Coronary artery (tissue), 2 donors: Measurements from ENCODE around the gene ACKR4.
A peak's percentile ranks its signal among the peaks of the same experiment; 100 is the strongest.
"Not testable (repeated sequence)": the region's sequence is repeated elsewhere in the genome, so short reads cannot be mapped to it uniquely, and the experiment has no call there.

Source experiments
- DNase-seq: peaks from one replicate; pipeline ENCODE4 v3.0.0-alpha.2; 2017; ENCODE audit warnings: low spot score
- H3K27ac ChIP-seq, 2 donors: fragments of 200-600 bp; sonication (generic); one replicate each; pipeline ENCODE4 v1.5.1; 2016 to 2019
- H3K4me3 ChIP-seq: fragments of 200-600 bp; sonication (generic); 2 replicates; pipeline ENCODE4 v1.5.1; 2016; ENCODE audit warnings: mild to moderate bottlenecking, moderate library complexity
- TF ChIP-seq, protein P1 (sequence below): fragments of 200-600 bp; sonication (generic); IDR thresholded peaks from one replicate; pipeline ENCODE4 v1.5.1; 2019; ENCODE audit warnings: antibody characterized with exemption

Gene ACKR4

DNA sequence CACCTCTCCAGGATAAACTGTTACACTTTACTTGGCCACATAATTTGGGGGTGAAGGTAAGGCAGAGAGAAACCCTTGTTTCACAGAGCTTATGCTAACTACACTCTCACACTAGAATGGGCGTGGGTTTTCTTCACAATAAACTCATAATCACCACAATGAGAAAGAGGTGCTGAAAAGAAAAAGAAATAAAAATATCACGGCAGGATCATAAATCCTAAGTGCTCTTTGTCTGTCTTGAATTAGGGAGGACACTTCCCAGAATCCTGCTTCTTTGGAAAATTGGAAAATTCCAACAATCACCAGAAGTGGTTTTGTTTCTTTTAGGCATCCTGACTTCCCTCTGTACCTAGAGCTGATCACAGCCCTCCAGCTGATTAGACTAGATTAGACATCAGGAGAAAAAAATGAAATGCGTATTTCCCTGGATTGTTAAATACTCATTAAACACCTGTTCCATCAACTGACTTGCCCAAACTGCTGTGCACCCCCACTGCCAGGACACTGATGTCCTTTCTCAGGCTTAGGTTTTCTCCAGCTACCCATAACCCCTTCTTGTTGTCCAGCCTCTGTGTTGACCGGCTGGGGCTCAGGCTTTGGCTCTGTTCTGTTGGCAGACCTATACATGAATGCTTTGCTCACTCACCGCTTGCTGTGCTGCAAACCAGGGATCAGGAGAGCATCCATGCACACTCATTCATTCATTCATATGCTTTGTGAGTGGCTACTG is 41.6 kb upstream of the ACKR4 start:
- DNase-seq, result no peak
- TF ChIP-seq, protein P1, sequence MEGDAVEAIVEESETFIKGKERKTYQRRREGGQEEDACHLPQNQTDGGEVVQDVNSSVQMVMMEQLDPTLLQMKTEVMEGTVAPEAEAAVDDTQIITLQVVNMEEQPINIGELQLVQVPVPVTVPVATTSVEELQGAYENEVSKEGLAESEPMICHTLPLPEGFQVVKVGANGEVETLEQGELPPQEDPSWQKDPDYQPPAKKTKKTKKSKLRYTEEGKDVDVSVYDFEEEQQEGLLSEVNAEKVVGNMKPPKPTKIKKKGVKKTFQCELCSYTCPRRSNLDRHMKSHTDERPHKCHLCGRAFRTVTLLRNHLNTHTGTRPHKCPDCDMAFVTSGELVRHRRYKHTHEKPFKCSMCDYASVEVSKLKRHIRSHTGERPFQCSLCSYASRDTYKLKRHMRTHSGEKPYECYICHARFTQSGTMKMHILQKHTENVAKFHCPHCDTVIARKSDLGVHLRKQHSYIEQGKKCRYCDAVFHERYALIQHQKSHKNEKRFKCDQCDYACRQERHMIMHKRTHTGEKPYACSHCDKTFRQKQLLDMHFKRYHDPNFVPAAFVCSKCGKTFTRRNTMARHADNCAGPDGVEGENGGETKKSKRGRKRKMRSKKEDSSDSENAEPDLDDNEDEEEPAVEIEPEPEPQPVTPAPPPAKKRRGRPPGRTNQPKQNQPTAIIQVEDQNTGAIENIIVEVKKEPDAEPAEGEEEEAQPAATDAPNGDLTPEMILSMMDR, result no peak
- Histone ChIP-seq H3K4me3 (no peak overlapping the region), H3K27ac (no peak overlapping the region)

DNA sequence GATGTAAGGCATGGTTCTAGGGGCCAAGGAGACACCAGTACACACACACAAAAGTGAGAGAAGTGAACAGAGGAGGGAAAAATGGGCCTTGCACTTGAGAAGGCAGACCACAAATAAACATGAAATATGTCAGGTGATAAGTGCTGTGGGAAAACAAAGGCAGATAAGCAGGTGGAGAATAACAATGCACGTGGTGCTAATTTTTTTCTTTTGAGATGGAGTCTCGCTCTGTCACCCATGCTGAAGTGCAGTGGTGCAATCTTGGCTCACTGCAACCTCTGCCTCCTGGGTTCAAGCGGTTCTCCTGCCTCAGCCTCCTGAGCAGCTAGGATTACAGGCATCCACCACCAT is 41.1 kb upstream of the ACKR4 start:
- H3K27ac ChIP-seq, result not testable (repeated sequence)

DNA sequence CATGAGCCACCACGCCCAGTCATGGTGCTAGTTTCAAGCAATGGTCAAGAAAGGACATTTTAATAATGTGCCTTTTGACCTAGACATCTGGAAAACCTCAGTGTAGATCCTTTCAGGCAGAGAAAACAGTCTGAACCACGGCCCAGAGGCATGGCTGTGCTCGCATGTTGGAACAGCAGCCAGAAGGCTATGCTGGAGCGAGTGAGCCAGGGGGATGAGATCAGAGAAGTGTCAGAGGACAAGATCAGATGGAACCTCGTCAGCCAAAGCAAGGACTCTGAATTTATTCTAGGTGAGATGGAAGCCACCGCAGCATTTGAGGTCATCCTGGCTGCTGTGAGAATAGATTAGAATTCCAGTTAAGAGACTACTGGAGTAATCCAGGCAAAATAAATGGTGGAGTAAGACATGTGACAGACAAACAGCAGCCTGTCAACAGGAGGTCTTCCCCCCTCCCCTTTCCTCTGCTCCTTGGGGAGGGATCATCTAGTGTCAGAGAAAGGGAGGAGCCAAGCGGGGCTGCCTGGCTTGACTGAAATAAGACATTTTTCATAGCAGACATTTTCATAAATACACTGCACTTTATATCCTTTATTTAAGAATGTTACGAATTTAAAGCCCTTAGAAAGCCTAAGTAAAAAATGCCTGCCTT is 40.4 kb upstream of the ACKR4 start:
- H3K27ac ChIP-seq, result peak overlapping the region in 1 of 2 donors; percentile 36
- H3K4me3 ChIP-seq, result no peak overlapping the region
- no peak for DNase-seq
- TF ChIP-seq, protein P1, result no peak

More for the DNA sequence above, 41.1 kb upstream of the ACKR4 start:
- H3K4me3 ChIP-seq, DNase-seq: not testable (repeated sequence)

DNA sequence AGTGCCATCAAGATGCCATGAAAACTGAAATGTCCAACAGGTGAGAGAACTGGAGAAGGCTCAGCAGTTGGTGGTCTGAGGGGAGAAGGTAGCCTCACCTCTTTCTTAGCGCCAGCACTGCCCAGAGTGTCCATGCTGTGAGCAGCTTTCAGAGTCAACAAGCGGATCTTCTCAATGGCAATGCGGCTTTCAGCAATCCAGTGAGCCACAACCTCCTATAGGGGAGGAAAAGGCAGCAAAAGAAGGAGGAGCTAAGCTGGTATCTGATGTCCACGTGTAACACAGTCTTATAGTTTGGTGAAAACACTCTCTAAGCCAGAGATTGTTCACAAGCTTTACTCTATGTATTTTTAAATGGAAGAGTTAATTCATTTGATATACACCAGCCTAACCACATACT is 36.1 kb upstream of the ACKR4 start:
- Histone ChIP-seq H3K4me3 (no peak overlapping the region), H3K27ac (no peak overlapping the region)
- DNase-seq, result no peak
- TF ChIP-seq, protein P1, result no peak

DNA sequence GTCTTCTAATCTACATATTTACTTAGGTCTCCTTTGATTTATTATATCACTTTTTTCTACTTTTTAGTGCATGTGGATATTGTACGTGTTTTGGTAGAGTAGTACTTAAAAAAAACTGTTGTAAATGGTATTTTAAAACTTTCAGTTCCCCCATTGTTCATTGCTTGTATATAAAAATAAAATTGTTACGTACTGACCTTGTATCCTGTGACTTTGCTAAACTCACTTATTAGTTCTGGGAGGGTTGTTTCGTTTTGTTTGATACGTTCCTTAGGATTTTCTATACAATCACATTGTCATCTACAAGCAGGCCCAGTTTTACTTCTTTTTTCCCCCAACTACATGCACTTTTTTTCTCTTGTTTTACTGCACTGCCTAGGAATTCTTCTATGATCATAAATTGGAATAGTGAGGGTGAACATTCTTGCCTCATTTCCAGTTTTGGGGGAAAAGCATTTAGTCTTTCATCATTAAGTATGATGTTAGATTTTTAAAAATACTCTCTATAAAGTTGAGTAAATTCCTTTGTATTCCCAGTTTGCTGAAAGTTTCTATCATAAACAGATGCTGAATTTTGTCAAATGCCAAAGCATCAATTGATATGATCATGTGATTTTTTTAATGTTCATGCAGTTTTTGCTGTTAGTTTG is 33.5 kb upstream of the ACKR4 start:
- TF ChIP-seq, protein P1, result no peak
- no peak for DNase-seq
- Histone ChIP-seq H3K27ac (no peak overlapping the region), H3K4me3 (no peak overlapping the region)

DNA sequence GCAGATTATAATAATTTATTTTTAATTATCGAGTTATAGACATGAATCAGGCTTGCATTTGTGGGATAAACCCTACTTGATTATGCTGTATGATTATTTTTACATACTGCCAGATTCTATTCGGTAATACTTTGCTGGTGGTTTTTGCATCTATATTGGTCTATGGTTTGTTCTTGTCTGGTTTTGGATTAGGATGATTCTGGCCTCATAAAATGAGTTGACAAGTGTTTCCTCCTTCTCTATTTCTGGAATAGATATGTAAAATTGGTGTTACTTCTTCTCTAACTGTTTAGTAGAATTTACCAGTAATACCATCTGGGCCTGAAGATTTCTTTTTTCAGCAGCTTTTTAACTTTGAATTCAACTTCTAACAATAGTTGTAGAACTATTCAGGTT is 33.0 kb upstream of the ACKR4 start:
- TF ChIP-seq, protein P1, result no peak
- Histone ChIP-seq H3K4me3 (no peak overlapping the region), H3K27ac (no peak overlapping the region)
- DNase-seq, result no peak

DNA sequence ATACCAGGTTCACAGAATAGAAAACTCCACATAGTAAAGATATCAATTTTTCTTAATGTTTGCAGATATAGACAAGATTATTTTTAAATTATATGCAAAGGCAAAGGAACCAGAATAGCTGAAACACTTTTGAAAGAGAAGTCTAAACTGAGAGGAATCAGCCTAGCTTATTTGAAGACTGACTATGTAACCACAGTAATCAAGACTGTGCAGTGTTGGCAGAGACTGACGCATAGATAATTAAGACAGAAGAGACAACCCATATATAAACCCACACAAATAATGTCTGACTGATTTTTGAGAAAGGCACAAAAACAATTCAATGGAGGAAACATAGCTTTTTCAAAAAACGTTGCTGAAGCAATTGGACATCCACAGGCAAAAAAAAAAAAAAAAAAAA is 28.6 kb upstream of the ACKR4 start:
- Histone ChIP-seq H3K27ac (no peak overlapping the region), H3K4me3 (no peak overlapping the region)
- TF ChIP-seq, protein P1, result no peak
- DNase-seq, result no peak
